ENCODE measurements around the gene COA6. TPM values are rescaled to one million over a fixed set of nuclear protein-coding genes. Genes with fewer than 3 reads are reported as not detected.
A peak's percentile ranks its signal among the peaks of the same experiment; 100 is the strongest.
"Not testable (repeated sequence)": the region's sequence is repeated elsewhere in the genome, so short reads cannot be mapped to it uniquely, and the experiment has no call there.

Gene COA6
- total RNA-seq, 1 donor from 2014 or later, result 31.4 TPM

- TF ChIP-seq, protein P1, sequence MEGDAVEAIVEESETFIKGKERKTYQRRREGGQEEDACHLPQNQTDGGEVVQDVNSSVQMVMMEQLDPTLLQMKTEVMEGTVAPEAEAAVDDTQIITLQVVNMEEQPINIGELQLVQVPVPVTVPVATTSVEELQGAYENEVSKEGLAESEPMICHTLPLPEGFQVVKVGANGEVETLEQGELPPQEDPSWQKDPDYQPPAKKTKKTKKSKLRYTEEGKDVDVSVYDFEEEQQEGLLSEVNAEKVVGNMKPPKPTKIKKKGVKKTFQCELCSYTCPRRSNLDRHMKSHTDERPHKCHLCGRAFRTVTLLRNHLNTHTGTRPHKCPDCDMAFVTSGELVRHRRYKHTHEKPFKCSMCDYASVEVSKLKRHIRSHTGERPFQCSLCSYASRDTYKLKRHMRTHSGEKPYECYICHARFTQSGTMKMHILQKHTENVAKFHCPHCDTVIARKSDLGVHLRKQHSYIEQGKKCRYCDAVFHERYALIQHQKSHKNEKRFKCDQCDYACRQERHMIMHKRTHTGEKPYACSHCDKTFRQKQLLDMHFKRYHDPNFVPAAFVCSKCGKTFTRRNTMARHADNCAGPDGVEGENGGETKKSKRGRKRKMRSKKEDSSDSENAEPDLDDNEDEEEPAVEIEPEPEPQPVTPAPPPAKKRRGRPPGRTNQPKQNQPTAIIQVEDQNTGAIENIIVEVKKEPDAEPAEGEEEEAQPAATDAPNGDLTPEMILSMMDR (IDR thresholded peaks at IDR 0.05; ENCODE audit: unreplicated experiment), result no peak
Measured at GRCh38 chr1:234369784-234370183, 3.5 kb upstream of the COA6 start.

GRCh38 chr1:234371414-234371813 lies 1.8 kb upstream of the COA6 start:
- peaks cover 16% of the 10 kb centered on the region for H3K4me1 Mint-ChIP-seq (ENCODE audit: low read depth)
- TF ChIP-seq, protein P1 (IDR thresholded peaks at IDR 0.05; ENCODE audit: unreplicated experiment), result no peak
- H3K9me3 Mint-ChIP-seq (ENCODE audit: low read depth), result no peaks in the 10 kb centered on the region
- DNase-seq (ENCODE audit: low spot score, unreplicated experiment), result no peak
- no peak overlapping the region for H3K27ac Mint-ChIP-seq
- peaks cover 5% of the 10 kb centered on the region for H3K27me3 Mint-ChIP-seq
- peaks cover 4% of the 10 kb centered on the region for H3K36me3 Mint-ChIP-seq (ENCODE audit: insufficient read depth)
- H3K4me3 Mint-ChIP-seq (ENCODE audit: low read depth), result no peak overlapping the region

More at GRCh38 chr1:234369784-234370183, 3.5 kb upstream of the COA6 start:
- H3K27me3 Mint-ChIP-seq, result peaks cover 9% of the 10 kb centered on the region
- no peak for DNase-seq (ENCODE audit: low spot score, unreplicated experiment)
- no peak overlapping the region for H3K27ac Mint-ChIP-seq
- H3K9me3 Mint-ChIP-seq (ENCODE audit: low read depth), result no peaks in the 10 kb centered on the region
- H3K36me3 Mint-ChIP-seq (ENCODE audit: insufficient read depth), result no peaks in the 10 kb centered on the region
- peaks cover 16% of the 10 kb centered on the region for H3K4me1 Mint-ChIP-seq (ENCODE audit: low read depth)
- no peak overlapping the region for H3K4me3 Mint-ChIP-seq (ENCODE audit: low read depth)

- peaks cover 5% of the 10 kb centered on the region for H3K27me3 Mint-ChIP-seq
- no peaks in the 10 kb centered on the region for H3K9me3 Mint-ChIP-seq (ENCODE audit: low read depth)
- TF ChIP-seq, protein P1 (IDR thresholded peaks at IDR 0.05; ENCODE audit: unreplicated experiment), result no peak
- H3K27ac Mint-ChIP-seq, result peak overlapping the region; percentile 85
- no peak for DNase-seq (ENCODE audit: low spot score, unreplicated experiment)
- peaks cover 16% of the 10 kb centered on the region for H3K4me1 Mint-ChIP-seq (ENCODE audit: low read depth)
- H3K4me3 Mint-ChIP-seq (ENCODE audit: low read depth), result peak overlapping the region; percentile 97
- H3K36me3 Mint-ChIP-seq (ENCODE audit: insufficient read depth), result peaks cover 6% of the 10 kb centered on the region
Measured at GRCh38 chr1:234372011-234372757, 1.1 kb upstream of the COA6 start.

DNA sequence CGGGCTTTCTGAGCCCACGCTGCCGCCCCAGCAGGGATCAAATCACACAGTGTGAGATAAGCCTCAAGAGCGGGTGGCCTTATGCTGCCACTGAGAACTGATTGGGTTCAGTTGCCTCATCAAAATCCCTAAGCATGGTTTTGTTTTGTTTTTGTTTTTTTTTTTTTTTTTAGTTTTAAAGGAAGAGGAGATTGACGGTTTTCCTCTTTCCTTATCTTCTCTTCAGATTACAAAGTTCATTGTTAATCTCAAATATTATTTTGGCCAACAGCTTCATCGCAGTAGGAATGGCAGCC lies 651 bp downstream of the COA6 start:
- Mint-ChIP-seq H3K9me3 (ENCODE audit: low read depth) (no peaks in the 10 kb centered on the region), H3K4me3 (ENCODE audit: low read depth) (peak overlapping the region; percentile 97), H3K4me1 (ENCODE audit: low read depth) (peaks cover 16% of the 10 kb centered on the region), H3K27ac (peak overlapping the region; percentile 99), H3K36me3 (ENCODE audit: insufficient read depth) (peaks cover 12% of the 10 kb centered on the region), H3K27me3 (no peaks in the 10 kb centered on the region)
- TF ChIP-seq, protein P1 (IDR thresholded peaks at IDR 0.05; ENCODE audit: unreplicated experiment), result no peak
- no peak for DNase-seq (ENCODE audit: low spot score, unreplicated experiment)

- DNase-seq (ENCODE audit: low spot score, unreplicated experiment), result no peak
- TF ChIP-seq, protein P1 (IDR thresholded peaks at IDR 0.05; ENCODE audit: unreplicated experiment), result no peak
- Mint-ChIP-seq H3K27ac (no peak overlapping the region), H3K9me3 (ENCODE audit: low read depth) (no peaks in the 10 kb centered on the region), H3K4me1 (ENCODE audit: low read depth) (peaks cover 16% of the 10 kb centered on the region), H3K27me3 (no peaks in the 10 kb centered on the region), H3K36me3 (ENCODE audit: insufficient read depth) (peaks cover 19% of the 10 kb centered on the region), H3K4me3 (ENCODE audit: low read depth) (no peak overlapping the region)
Measured at GRCh38 chr1:234375672-234376071, 2.4 kb downstream of the COA6 start.

GRCh38 chr1:234379591-234380109 lies 6.4 kb downstream of the COA6 start:
- not testable (repeated sequence) for H3K27me3 Mint-ChIP-seq; H3K27ac Mint-ChIP-seq; H3K4me1 Mint-ChIP-seq (ENCODE audit: low read depth); H3K9me3 Mint-ChIP-seq (ENCODE audit: low read depth); DNase-seq (ENCODE audit: low spot score, unreplicated experiment); H3K4me3 Mint-ChIP-seq (ENCODE audit: low read depth)
- H3K36me3 Mint-ChIP-seq (ENCODE audit: insufficient read depth), result peaks cover 19% of the 10 kb centered on the region
